ENCODE measurements around the gene CORO7.

The CORO7 gene

DNA sequence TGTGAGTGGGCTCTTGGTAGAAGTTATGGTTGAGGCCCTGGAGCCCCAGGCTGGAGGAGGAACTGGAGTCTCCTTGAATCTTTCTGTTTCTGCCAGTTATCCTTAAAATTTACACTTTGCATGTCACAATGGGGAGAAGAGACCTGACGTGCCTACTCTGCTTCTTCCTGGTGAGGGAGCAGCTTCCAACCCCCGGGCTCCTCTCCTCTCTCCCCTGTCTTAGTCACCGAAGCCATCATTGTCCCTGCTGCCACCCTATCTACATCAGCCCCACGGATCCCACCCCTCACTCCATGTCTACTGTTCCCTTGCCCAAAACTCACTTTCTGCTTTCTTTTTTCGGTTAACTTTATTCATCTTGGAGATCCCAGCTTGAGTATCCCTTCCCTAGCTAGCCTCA lies 26.9 kb upstream of the CORO7 start:
- Histone ChIP-seq H3K9ac (ENCODE audit: low read length) (no peak overlapping the region), H3K79me1 (ENCODE audit: low read length) (no peaks in the 10 kb centered on the region), H3K56ac (ENCODE audit: low read length) (no peak overlapping the region), H3K36me3 (ENCODE audit: control insufficient read depth, insufficient read depth, low read length) (peaks cover 23% of the 10 kb centered on the region), H3K4me3 (ENCODE audit: low read length) (no peak overlapping the region), H3K23ac (ENCODE audit: low read length) (no peak overlapping the region), H3K4ac (ENCODE audit: low read depth, low read length) (no peak overlapping the region), H3K27me3 (ENCODE audit: insufficient read depth, low read length, poor library complexity) (no peaks in the 10 kb centered on the region), H3K79me2 (ENCODE audit: control insufficient read depth, insufficient read depth, low read length) (no peaks in the 10 kb centered on the region), H3K27ac (ENCODE audit: low read depth, low read length) (no peak overlapping the region), H3K18ac (ENCODE audit: low read length) (no peak overlapping the region), H2BK120ac (ENCODE audit: low read depth, low read length) (no peak overlapping the region), H3K4me2 (ENCODE audit: low read length) (no peak overlapping the region), H2BK15ac (replicated peaks; ENCODE audit: low read depth) (no peak overlapping the region), H4K5ac (ENCODE audit: low read length) (no peak overlapping the region), H2BK5ac (ENCODE audit: low read length) (no peak overlapping the region), H2AK5ac (ENCODE audit: low read length) (no peak overlapping the region), H3K4me1 (ENCODE audit: control insufficient read depth, low read depth, low read length) (no peaks in the 10 kb centered on the region), H4K8ac (ENCODE audit: low read depth, low read length) (no peak overlapping the region)
- DNase-seq, result no peak
- WGBS (ENCODE audit: extremely low coverage, insufficient coverage, low lambda C conversion rate), result no CpG with 5 or more reads among the region's 5 CpGs

DNA sequence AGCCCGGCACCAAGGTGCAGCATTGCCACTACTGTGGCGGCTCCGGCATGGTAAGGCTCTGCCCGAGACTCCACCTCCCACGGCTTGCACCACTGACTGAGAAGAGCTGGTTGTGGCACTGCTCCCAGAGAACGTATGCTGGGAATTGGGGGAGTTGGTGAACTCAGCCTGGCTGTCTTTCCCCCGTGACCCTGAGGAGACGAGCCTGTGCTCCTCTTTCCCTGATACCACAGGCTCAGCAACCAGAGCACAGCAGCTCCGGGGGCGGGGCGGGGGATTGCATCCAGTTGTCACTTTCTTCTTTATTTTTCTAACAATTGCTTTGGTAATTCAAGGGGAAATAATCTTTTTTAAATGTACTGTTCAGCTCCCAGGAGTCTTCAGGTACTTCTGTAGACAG lies 26.0 kb upstream of the CORO7 start:
- no peak overlapping the region for H3K18ac ChIP-seq (ENCODE audit: low read length)
- H4K8ac ChIP-seq (ENCODE audit: low read depth, low read length), result no peak overlapping the region
- no peak overlapping the region for H2AK5ac ChIP-seq (ENCODE audit: low read length)
- H4K5ac ChIP-seq (ENCODE audit: low read length), result no peak overlapping the region
- H3K36me3 ChIP-seq (ENCODE audit: control insufficient read depth, insufficient read depth, low read length), result peaks cover 26% of the 10 kb centered on the region
- no peak overlapping the region for H2BK15ac ChIP-seq (replicated peaks; ENCODE audit: low read depth)
- no CpG with 5 or more reads among the region's 11 CpGs for WGBS (ENCODE audit: extremely low coverage, insufficient coverage, low lambda C conversion rate)
- H3K27ac ChIP-seq (ENCODE audit: low read depth, low read length), result no peak overlapping the region
- no peak overlapping the region for H3K56ac ChIP-seq (ENCODE audit: low read length)
- no peak overlapping the region for H3K4me2 ChIP-seq (ENCODE audit: low read length)
- no peaks in the 10 kb centered on the region for H3K27me3 ChIP-seq (ENCODE audit: insufficient read depth, low read length, poor library complexity)
- H3K79me2 ChIP-seq (ENCODE audit: control insufficient read depth, insufficient read depth, low read length), result no peaks in the 10 kb centered on the region
- no peaks in the 10 kb centered on the region for H3K79me1 ChIP-seq (ENCODE audit: low read length)
- H3K23ac ChIP-seq (ENCODE audit: low read length), result no peak overlapping the region
- H3K9ac ChIP-seq (ENCODE audit: low read length), result no peak overlapping the region
- H3K4ac ChIP-seq (ENCODE audit: low read depth, low read length), result no peak overlapping the region
- no peaks in the 10 kb centered on the region for H3K4me1 ChIP-seq (ENCODE audit: control insufficient read depth, low read depth, low read length)
- H2BK5ac ChIP-seq (ENCODE audit: low read length), result no peak overlapping the region
- H2BK120ac ChIP-seq (ENCODE audit: low read depth, low read length), result no peak overlapping the region
- DNase-seq, result no peak
- no peak overlapping the region for H3K4me3 ChIP-seq (ENCODE audit: low read length)

DNA sequence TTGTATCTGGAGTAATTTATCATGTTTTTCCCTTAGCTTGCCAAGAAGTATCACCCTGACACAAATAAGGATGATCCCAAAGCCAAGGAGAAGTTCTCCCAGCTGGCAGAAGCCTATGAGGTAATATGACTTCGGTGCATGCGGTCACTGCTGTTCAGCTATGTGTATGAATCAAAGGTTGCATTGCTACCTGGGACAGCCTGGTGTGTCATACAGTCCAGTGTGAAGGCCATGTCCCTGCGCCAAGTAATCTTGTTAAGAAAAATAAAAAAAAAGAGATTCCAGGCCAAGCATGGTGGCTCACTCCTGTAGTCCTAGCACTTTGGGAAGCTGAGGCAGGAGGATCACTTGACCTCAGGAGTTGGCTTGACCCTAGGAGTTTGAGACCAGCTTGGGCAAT lies 21.0 kb upstream of the CORO7 start:
- H3K4me3 ChIP-seq (ENCODE audit: low read length), result no peak overlapping the region
- no peak overlapping the region for H3K23ac ChIP-seq (ENCODE audit: low read length)
- H4K8ac ChIP-seq (ENCODE audit: low read depth, low read length), result no peak overlapping the region
- peaks cover 18% of the 10 kb centered on the region for H3K36me3 ChIP-seq (ENCODE audit: control insufficient read depth, insufficient read depth, low read length)
- H2BK120ac ChIP-seq (ENCODE audit: low read depth, low read length), result no peak overlapping the region
- no peak for DNase-seq
- no peak overlapping the region for H3K27ac ChIP-seq (ENCODE audit: low read depth, low read length)
- no peaks in the 10 kb centered on the region for H3K4me1 ChIP-seq (ENCODE audit: control insufficient read depth, low read depth, low read length)
- H3K4ac ChIP-seq (ENCODE audit: low read depth, low read length), result no peak overlapping the region
- no peak overlapping the region for H2AK5ac ChIP-seq (ENCODE audit: low read length)
- no peak overlapping the region for H4K5ac ChIP-seq (ENCODE audit: low read length)
- no CpG with 5 or more reads among the region's 3 CpGs for WGBS (ENCODE audit: extremely low coverage, insufficient coverage, low lambda C conversion rate)
- no peak overlapping the region for H3K4me2 ChIP-seq (ENCODE audit: low read length)
- no peaks in the 10 kb centered on the region for H3K79me1 ChIP-seq (ENCODE audit: low read length)
- no peak overlapping the region for H2BK15ac ChIP-seq (replicated peaks; ENCODE audit: low read depth)
- no peak overlapping the region for H3K18ac ChIP-seq (ENCODE audit: low read length)
- H3K9ac ChIP-seq (ENCODE audit: low read length), result no peak overlapping the region
- H3K27me3 ChIP-seq (ENCODE audit: insufficient read depth, low read length, poor library complexity), result no peaks in the 10 kb centered on the region
- H3K56ac ChIP-seq (ENCODE audit: low read length), result no peak overlapping the region
- H3K79me2 ChIP-seq (ENCODE audit: control insufficient read depth, insufficient read depth, low read length), result no peaks in the 10 kb centered on the region
- H2BK5ac ChIP-seq (ENCODE audit: low read length), result no peak overlapping the region

DNA sequence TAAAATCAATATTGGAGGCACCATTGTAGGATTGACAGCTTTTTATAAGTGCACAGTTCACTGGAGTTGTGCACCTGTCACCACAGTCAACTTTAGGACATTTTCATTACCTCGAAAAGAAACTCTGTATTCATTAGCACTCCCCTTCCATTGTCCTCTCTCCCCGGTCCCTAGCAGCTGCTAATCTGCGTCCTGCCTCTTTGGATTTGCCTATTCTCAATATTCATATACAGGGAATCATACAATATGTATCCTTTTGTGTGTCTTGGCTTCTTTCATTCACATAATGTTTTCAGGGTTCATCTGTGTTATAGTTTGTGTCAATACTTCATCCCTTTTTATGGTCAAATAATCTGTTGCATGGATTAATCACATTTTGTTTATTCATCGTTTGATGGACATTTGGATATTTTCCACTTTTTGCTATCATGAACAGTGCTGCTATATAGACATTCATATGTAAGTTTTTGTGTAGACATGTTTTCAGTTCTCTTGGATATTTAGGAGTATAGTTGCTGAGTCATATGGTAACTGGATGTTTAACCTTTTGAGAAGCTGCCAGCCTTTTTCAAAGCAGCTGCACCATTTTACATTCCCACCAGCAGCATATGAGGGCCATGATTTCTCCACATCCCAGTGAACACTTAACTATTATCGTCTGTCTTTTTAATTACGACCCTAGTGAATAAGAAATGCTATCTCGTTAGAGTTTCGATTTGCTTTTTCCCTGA lies 19.1 kb upstream of the CORO7 start:
- no peak overlapping the region for H3K4ac ChIP-seq (ENCODE audit: low read depth, low read length)
- H3K79me1 ChIP-seq (ENCODE audit: low read length), result peaks cover 3% of the 10 kb centered on the region
- no peak overlapping the region for H2BK15ac ChIP-seq (replicated peaks; ENCODE audit: low read depth)
- H4K5ac ChIP-seq (ENCODE audit: low read length), result no peak overlapping the region
- H3K18ac ChIP-seq (ENCODE audit: low read length), result no peak overlapping the region
- WGBS (ENCODE audit: extremely low coverage, insufficient coverage, low lambda C conversion rate), result no CpG with 5 or more reads among the region's 8 CpGs
- no peaks in the 10 kb centered on the region for H3K27me3 ChIP-seq (ENCODE audit: insufficient read depth, low read length, poor library complexity)
- no peak overlapping the region for H4K8ac ChIP-seq (ENCODE audit: low read depth, low read length)
- no peak overlapping the region for H3K4me2 ChIP-seq (ENCODE audit: low read length)
- H3K27ac ChIP-seq (ENCODE audit: low read depth, low read length), result no peak overlapping the region
- H3K79me2 ChIP-seq (ENCODE audit: control insufficient read depth, insufficient read depth, low read length), result no peaks in the 10 kb centered on the region
- H3K4me3 ChIP-seq (ENCODE audit: low read length), result no peak overlapping the region
- H3K9ac ChIP-seq (ENCODE audit: low read length), result no peak overlapping the region
- no peak overlapping the region for H2AK5ac ChIP-seq (ENCODE audit: low read length)
- no peak overlapping the region for H2BK120ac ChIP-seq (ENCODE audit: low read depth, low read length)
- no peak for DNase-seq
- peaks cover 8% of the 10 kb centered on the region for H3K36me3 ChIP-seq (ENCODE audit: control insufficient read depth, insufficient read depth, low read length)
- no peak overlapping the region for H3K56ac ChIP-seq (ENCODE audit: low read length)
- no peak overlapping the region for H3K23ac ChIP-seq (ENCODE audit: low read length)
- H2BK5ac ChIP-seq (ENCODE audit: low read length), result no peak overlapping the region
- H3K4me1 ChIP-seq (ENCODE audit: control insufficient read depth, low read depth, low read length), result no peaks in the 10 kb centered on the region

DNA sequence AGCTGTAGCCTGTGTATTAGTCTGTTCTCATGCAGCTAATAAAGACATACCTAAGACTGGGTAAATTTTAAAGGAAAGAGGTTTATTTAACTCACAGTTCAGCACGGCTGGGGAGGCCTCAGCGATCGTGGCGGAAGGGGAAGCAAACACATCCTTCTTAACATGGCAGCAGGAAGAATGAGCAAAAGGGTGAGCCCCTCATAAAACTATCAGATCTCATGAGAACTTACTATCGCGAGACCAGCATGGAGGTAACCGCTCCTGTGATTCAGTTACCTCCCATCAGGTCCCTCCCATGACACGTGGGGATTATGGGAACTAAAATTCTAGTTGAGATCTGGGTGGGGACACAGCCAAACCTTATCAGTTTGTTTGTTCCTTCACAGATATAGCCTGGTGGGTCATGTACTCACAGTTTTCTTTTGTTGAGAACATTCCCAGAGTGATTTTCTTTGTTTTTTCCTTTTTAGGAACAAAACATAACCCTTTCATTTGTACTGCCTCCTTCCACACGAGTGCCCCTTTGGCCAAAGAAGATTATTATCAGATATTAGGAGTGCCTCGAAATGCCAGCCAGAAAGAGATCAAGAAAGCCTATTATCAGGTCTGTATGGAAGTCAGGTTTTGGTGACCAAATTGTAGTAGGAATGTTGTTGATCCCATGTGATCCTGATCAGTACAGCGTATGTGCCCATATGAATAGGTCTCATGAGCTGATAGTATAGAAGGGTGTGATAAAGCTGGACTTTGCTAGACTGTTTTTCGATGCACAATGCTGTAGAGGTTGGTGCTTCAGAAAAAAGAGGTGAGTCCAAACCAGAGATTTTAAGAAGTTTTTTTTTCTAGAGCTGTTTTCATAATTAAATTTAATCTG lies 17.8 kb upstream of the CORO7 start:
- no peak overlapping the region for H2BK5ac ChIP-seq (ENCODE audit: low read length)
- H2BK15ac ChIP-seq (replicated peaks; ENCODE audit: low read depth), result no peak overlapping the region
- no peak overlapping the region for H3K4me2 ChIP-seq (ENCODE audit: low read length)
- DNase-seq, result no peak
- H3K23ac ChIP-seq (ENCODE audit: low read length), result no peak overlapping the region
- no peak overlapping the region for H3K4ac ChIP-seq (ENCODE audit: low read depth, low read length)
- H3K18ac ChIP-seq (ENCODE audit: low read length), result no peak overlapping the region
- H4K8ac ChIP-seq (ENCODE audit: low read depth, low read length), result no peak overlapping the region
- no peak overlapping the region for H2BK120ac ChIP-seq (ENCODE audit: low read depth, low read length)
- no peak overlapping the region for H3K56ac ChIP-seq (ENCODE audit: low read length)
- H4K5ac ChIP-seq (ENCODE audit: low read length), result no peak overlapping the region
- no peak overlapping the region for H2AK5ac ChIP-seq (ENCODE audit: low read length)
- H3K79me2 ChIP-seq (ENCODE audit: control insufficient read depth, insufficient read depth, low read length), result no peaks in the 10 kb centered on the region
- no peaks in the 10 kb centered on the region for H3K27me3 ChIP-seq (ENCODE audit: insufficient read depth, low read length, poor library complexity)
- no peak overlapping the region for H3K27ac ChIP-seq (ENCODE audit: low read depth, low read length)
- H3K4me1 ChIP-seq (ENCODE audit: control insufficient read depth, low read depth, low read length), result no peaks in the 10 kb centered on the region
- H3K36me3 ChIP-seq (ENCODE audit: control insufficient read depth, insufficient read depth, low read length), result peaks cover 8% of the 10 kb centered on the region
- H3K79me1 ChIP-seq (ENCODE audit: low read length), result peaks cover 3% of the 10 kb centered on the region
- WGBS (ENCODE audit: extremely low coverage, insufficient coverage, low lambda C conversion rate), result no CpG with 5 or more reads among the region's 12 CpGs
- no peak overlapping the region for H3K9ac ChIP-seq (ENCODE audit: low read length)
- no peak overlapping the region for H3K4me3 ChIP-seq (ENCODE audit: low read length)

All from mesendoderm (in vitro differentiated cells).